HFFc6 (cell line): Measurements from ENCODE around the gene RNF208. TPM values are rescaled to one million over a fixed set of nuclear protein-coding genes. Genes with fewer than 3 reads are reported as not detected.

Experiments
- DNase-seq: peaks from one replicate; pipeline ENCODE4 v3.0.0-alpha.2; 2018
- H3K27ac Mint-ChIP-seq: 2 replicates; pipeline ENCODE4 v1.8.0; 2020; ENCODE audit warnings: mild to moderate bottlenecking, mixed read lengths
- H3K27me3 Mint-ChIP-seq: 2 replicates; pipeline ENCODE4 v1.8.0; 2021; ENCODE audit warnings: mild to moderate bottlenecking, moderate library complexity, mixed read lengths; ENCODE audit not compliant: insufficient read depth
- H3K36me3 Mint-ChIP-seq: 2 replicates; pipeline ENCODE4 v1.8.0; 2021; ENCODE audit warnings: low read depth, mixed read lengths
- H3K4me1 Mint-ChIP-seq: 2 replicates; pipeline ENCODE4 v1.8.0; 2020; ENCODE audit warnings: low read depth, mixed read lengths
- H3K4me3 Mint-ChIP-seq: 2 replicates; pipeline ENCODE4 v1.8.0; 2020; ENCODE audit warnings: mild to moderate bottlenecking, moderate library complexity, mixed read lengths
- H3K9me3 Mint-ChIP-seq: 2 replicates; pipeline ENCODE4 v1.8.0; 2020; ENCODE audit warnings: mild to moderate bottlenecking, mixed read lengths
- total RNA-seq, 6 experiments: library from RNA; stranded (reverse); fragmentation: NEBNext Ultra II Directional; extraction: Animal tissue kit (Norgen Biotek cat#: 25700); gene quantifications; 2 replicates in 1 of 6; 3 replicates in 5 of 6; pipeline ENCODE4 v1.2.3, GENCODE V29; 2021
- TF ChIP-seq, protein P1 (sequence below): fragments of 200-600 bp; sonication (generic); IDR thresholded peaks from 2 replicates; pipeline ENCODE4 v1.5.0; 2021; ENCODE audit warnings: antibody characterized with exemption, mild to moderate bottlenecking

The RNF208 gene
- total RNA-seq, 6 experiments from 2014 or later, result 2.5 to 3.8 (median 3.4) TPM

DNA sequence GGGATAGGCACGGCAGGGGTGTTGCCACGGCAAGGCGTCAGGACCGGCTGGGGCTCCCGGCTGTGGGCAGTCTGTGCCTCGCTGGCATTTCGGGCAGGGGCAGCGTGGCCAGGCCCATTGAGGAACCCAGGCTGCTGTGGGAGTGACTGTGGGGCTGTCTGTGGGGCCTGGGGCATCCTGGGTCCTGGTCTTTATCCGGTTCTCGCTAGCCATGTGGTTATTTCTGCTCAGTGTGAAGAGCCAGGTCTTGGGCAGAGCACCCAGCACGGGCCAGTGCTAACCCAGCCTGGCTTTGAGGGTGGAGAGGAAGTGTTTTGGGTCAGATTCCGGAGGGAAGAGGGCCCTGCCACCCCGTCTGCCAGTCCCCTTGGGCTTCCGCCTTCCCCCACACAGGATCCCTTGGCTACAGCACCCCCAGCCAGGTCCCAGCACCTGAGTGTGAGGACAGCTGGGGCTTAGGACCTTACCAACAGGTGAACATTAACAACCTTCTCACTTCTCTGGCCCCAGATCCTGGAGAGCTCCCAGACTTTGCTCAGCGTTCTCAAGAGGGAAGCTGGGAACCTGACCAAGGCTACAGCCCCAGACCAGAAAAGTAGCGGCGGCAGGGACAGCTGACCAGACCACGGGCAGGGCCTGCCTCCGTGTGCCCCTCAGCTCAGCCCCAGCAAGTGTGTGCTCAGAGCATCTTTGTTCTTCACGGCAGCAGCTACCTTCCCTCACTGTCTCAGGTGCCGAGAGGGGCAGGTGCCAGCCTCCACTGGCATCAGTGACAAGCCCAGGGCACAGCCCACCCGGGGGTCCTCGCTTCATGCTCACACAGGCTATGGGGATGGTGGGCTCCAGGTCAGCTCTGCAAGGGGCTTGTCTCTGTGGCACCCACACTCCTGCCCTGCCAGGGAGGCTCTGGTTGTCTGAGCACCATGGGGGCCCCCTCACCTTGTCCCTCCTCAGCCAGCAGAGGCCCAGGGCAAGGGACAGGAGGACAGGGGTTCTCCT is 32.4 kb downstream of the RNF208 start:
- Mint-ChIP-seq H3K36me3 (no peaks in the 10 kb centered on the region; the same call in none of the 2 replicates), H3K27me3 (peaks cover 1% of the 10 kb centered on the region), H3K9me3 (no peaks in the 10 kb centered on the region), H3K4me3 (peak overlapping the region; percentile 97), H3K27ac (peak overlapping the region; percentile 94), H3K4me1 (peaks cover 32% of the 10 kb centered on the region)
- TF ChIP-seq, protein P1, sequence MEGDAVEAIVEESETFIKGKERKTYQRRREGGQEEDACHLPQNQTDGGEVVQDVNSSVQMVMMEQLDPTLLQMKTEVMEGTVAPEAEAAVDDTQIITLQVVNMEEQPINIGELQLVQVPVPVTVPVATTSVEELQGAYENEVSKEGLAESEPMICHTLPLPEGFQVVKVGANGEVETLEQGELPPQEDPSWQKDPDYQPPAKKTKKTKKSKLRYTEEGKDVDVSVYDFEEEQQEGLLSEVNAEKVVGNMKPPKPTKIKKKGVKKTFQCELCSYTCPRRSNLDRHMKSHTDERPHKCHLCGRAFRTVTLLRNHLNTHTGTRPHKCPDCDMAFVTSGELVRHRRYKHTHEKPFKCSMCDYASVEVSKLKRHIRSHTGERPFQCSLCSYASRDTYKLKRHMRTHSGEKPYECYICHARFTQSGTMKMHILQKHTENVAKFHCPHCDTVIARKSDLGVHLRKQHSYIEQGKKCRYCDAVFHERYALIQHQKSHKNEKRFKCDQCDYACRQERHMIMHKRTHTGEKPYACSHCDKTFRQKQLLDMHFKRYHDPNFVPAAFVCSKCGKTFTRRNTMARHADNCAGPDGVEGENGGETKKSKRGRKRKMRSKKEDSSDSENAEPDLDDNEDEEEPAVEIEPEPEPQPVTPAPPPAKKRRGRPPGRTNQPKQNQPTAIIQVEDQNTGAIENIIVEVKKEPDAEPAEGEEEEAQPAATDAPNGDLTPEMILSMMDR, result no peak; the same call in 1 of the 2 replicates
- DNase-seq, result no peak

DNA sequence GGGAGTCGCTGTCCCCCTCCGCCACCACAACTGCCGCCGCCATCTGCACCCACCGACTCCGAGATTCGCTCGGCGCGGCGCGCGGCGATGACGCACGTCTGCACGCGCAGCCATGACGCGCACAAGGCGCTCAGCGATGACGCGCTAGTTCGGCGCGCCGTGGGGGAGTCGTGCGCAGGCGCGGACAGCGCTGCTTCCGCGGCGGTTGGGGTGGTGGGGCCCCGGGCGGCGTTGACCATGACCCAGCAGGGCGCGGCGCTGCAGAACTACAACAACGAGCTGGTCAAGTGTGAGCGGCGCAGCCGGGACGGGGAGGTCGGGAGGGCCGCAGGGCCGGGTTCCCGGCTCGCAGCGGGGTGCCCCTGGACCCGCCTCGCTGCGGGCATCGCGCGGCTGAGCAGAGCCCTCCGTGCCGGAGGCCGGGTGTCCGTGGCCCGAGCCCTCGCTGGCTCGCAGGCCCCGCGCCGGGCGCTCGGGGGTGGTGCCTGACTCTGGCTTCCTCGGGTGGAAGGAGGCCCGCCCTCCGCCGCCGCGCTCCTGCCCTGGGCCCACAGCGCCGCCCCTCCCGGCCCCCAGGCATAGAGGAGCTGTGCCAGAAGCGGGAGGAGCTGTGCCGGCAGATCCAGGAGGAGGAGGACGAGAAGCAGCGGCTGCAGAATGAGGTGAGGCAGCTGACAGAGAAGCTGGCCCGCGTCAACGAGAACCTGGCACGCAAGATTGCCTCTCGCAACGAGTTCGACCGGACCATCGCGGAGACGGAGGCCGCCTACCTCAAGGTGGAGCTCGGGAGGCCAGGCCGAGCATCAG is 33.3 kb downstream of the RNF208 start, which contains the start of the genes ANAPC2 and SSNA1:
ANAPC2 (minus strand) TSS at position 71 of the 807 bp plus-strand sequence; CDS start at position 43, 28 bp downstream.
SSNA1 (plus strand) TSS at position 187 of the 807 bp plus-strand sequence; CDS start at position 238, 51 bp downstream.
- peak within 1 kb of the TSS; percentile 94 for H3K27ac Mint-ChIP-seq
- H3K9me3 Mint-ChIP-seq, result no peaks in the 10 kb centered on the region
- peaks cover 32% of the 10 kb centered on the region for H3K4me1 Mint-ChIP-seq
- peak within 1 kb of the TSS; percentile 97 for H3K4me3 Mint-ChIP-seq
- TF ChIP-seq, protein P1, result peak; percentile 65
- H3K27me3 Mint-ChIP-seq, result peaks cover 3% of the 10 kb centered on the region
- peak; percentile 91 for DNase-seq
- no peaks in the 10 kb centered on the region; the same call in none of the 2 replicates for H3K36me3 Mint-ChIP-seq

DNA sequence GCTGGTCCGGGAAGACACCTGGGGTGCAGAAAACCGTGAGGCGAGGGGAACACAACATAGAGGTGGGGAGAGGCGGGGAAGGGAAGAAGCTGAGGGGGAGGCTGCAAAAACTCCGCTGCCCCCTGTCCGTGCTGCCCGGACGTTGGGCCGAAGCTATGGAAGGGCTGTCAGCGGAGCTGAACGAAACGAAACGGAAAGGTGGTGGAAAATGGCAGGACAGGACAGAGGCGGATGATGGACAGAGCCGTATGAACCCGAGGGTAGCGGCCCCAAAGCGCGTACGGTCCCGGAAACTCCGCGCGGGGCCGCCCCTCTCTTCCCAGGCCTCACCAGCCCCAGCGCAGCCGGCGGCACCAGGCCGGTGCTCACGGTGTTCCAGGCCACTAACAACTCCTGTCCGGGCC is 34.0 kb downstream of the RNF208 start:
- TF ChIP-seq, protein P1, result no peak
- peaks cover 32% of the 10 kb centered on the region for H3K4me1 Mint-ChIP-seq
- H3K36me3 Mint-ChIP-seq, result no peaks in the 10 kb centered on the region; the same call in none of the 2 replicates
- H3K4me3 Mint-ChIP-seq, result peak overlapping the region; percentile 97
- no peaks in the 10 kb centered on the region for H3K9me3 Mint-ChIP-seq
- DNase-seq, result no peak
- peak overlapping the region; percentile 94 for H3K27ac Mint-ChIP-seq
- H3K27me3 Mint-ChIP-seq, result peaks cover 3% of the 10 kb centered on the region

DNA sequence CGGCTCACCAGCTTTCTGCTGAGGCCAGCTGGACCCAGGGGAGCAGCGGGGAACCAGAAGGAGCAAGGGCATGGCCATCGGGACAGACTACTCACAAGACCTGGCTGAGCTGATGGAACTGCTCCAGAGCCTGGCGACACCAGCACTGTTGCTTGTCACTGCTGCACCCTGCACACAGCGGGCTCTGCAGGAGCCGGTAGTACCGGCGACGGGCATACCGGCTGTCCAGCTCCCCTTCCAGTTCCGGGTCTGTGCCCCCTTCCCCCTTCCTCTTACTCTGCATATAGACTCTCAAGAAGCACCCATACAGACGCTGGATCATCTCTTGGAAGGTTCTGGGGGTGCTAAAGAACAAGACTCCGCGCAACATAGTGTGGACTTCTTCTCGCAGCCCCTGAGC is 34.7 kb downstream of the RNF208 start:
- peaks cover 3% of the 10 kb centered on the region for H3K27me3 Mint-ChIP-seq
- H3K9me3 Mint-ChIP-seq, result no peaks in the 10 kb centered on the region
- TF ChIP-seq, protein P1, result no peak
- H3K27ac Mint-ChIP-seq, result peak overlapping the region; percentile 94
- peak overlapping the region; percentile 97 for H3K4me3 Mint-ChIP-seq
- peaks cover 32% of the 10 kb centered on the region for H3K4me1 Mint-ChIP-seq
- no peaks in the 10 kb centered on the region; the same call in none of the 2 replicates for H3K36me3 Mint-ChIP-seq
- no peak for DNase-seq

DNA sequence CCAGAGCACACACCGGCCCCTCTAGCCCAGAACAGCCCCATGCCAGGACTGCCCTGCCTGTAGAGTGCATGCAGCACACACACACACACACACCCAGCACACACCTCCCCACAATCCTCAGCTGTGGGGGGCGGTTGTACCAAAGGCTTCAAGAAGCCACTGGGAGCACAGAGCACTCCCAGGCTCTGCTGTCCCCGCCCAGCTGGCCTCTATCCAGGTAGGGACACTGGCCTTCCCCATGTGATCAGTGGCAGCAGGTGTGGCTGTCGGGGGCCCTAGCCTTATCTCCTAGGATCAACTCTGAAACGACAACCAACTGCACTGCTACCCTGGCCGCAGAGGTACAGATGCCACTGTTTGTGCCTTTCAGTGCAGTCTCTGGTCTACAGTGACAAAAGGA is 35.7 kb downstream of the RNF208 start:
- H3K4me3 Mint-ChIP-seq, result peak overlapping the region; percentile 97
- no peak for DNase-seq

More for the DNA sequence above, 35.7 kb downstream of the RNF208 start:
- Mint-ChIP-seq H3K36me3 (peaks cover 4% of the 10 kb centered on the region), H3K27ac (no peak overlapping the region), H3K4me1 (peaks cover 32% of the 10 kb centered on the region), H3K9me3 (no peaks in the 10 kb centered on the region), H3K27me3 (peaks cover 6% of the 10 kb centered on the region; the same call in 1 of the 2 replicates)
- TF ChIP-seq, protein P1, result no peak
